Heart right ventricle (tissue), 16 donors: ENCODE measurements around the gene STK38. TPM values are rescaled to one million over a fixed set of nuclear protein-coding genes. Genes with fewer than 3 reads are reported as not detected.

ENCODE experiments used
- ATAC-seq, 8 donors: fragments of 200-7000 bp; cut with Tn5 transposase; one replicate each; pipeline ENCODE4 v1.9.1; 2020; ENCODE audit warnings: mild to moderate bottlenecking in 8 of 8, moderate library complexity in 8 of 8, moderate number of reproducible peaks in 1 of 8
- DNase-seq, 2 donors: peaks; one replicate each; pipeline ENCODE4 v3.0.0-alpha.2; 2020
- H3K27ac ChIP-seq, 10 donors: fragments of 200-600 bp; sonication (generic) in 2 of 10; one replicate each; pipeline versions ENCODE4 v1.5.0 to v1.8.0; 2020 to 2022; ENCODE audit warnings: mild to moderate bottlenecking in 3 of 10
- H3K27me3 ChIP-seq, 7 donors: fragments of 200-600 bp; one replicate each; pipeline ENCODE4 v1.8.0; 2021 to 2022; ENCODE audit warnings: mild to moderate bottlenecking in 2 of 7
- H3K36me3 ChIP-seq, 9 donors: fragments of 200-600 bp; sonication (generic) in 1 of 9; one replicate each; pipeline versions ENCODE4 v1.5.0 to v1.8.0; 2020 to 2022; ENCODE audit warnings: mild to moderate bottlenecking in 2 of 9
- H3K4me1 ChIP-seq, 9 donors: fragments of 200-600 bp; sonication (generic) in 1 of 9; one replicate each; pipeline versions ENCODE4 v1.5.0 to v1.8.0; 2020 to 2022; ENCODE audit warnings: mild to moderate bottlenecking in 4 of 9
- H3K4me3 ChIP-seq, 10 donors: fragments of 200-600 bp; sonication (generic) in 2 of 10; one replicate each; pipeline versions ENCODE4 v1.5.0 to v1.8.0; 2020 to 2022; ENCODE audit warnings: mild to moderate bottlenecking in 7 of 10, moderate library complexity in 2 of 10
- H3K9me3 ChIP-seq, 11 donors: fragments of 200-600 bp in 10 of 11; sonication (generic) in 2 of 11; one replicate each; pipeline versions ENCODE4 v1.5.0 to v1.8.0; 2013 to 2022; ENCODE audit warnings: mild to moderate bottlenecking in 2 of 11, control low read depth in 1 of 11, moderate library complexity in 1 of 11
- CTCF ChIP-seq, 9 donors: fragments of 200-600 bp; sonication (generic) in 2 of 9; IDR thresholded peaks; one replicate each; pipeline versions ENCODE4 v1.5.0 to v1.8.0; 2021 to 2022; ENCODE audit warnings: antibody characterized with exemption in 9 of 9, mild to moderate bottlenecking in 5 of 9, moderate library complexity in 1 of 9
- WGBS, 2 donors: extraction: QIAGEN DNeasy Blood & Tissue Kit; methylation state at CpG; one replicate each; pipeline ENCODE4 v1.1.7; 2013; ENCODE audit warnings: inconsistent platforms in 1 of 2; 5-methylcytosine and 5-hydroxymethylcytosine counted together
- intact Hi-C, 10 donors: fragments of 100-400 bp; cut with DNase I; formaldehyde crosslinking; loops; one replicate each; pipeline versions ENCODE4 v1.11.1 to v1.14.2; 2022
- polyA plus RNA-seq, 2 donors: library from polyadenylated mRNA; stranded (reverse); fragments of 200-250 nt; gene quantifications; one replicate each; pipeline ENCODE4 v1.2.3, GENCODE V29; 2013
- total RNA-seq, 10 donors: library from RNA; stranded (reverse); fragmentation: NEBNext Ultra II Directional in 3 of 10; extraction: Animal tissue kit (Norgen Biotek cat#: 25700) in 3 of 10; gene quantifications; one replicate each; pipeline versions ENCODE4 v1.2.1 to v1.2.4, GENCODE V29; 2021 to 2023
- donor health status: Arrhythmogenic right ventricular cardiomyopathy.
- donor health status: ischemic (EF 13 %, LVEDD 7.1; RV severe dilation, severe dysfunction).
- donor health status: healthy with polysubstance abuse.
- donor health status: DM: no; HTN: yes; CAD: no.
- donor health status: DM: no; HTN: no; CAD: no.
- donor health status: ischemic (EF 25% LVEDD 6.9; RV normal size, moderate dysfunction).
- donor health status: ischemic (EF 25% LVEDD 5.7; RV mildly dilated, moderate dysfunction).
- donor health status: healthy.
- donor health status: DM: yes; HTN: yes; CAD: no.
- donor health status: Ischemic cardiomyopathy.
- donor health status: ischemic (EF 35%, LVEDD 5.7; RV mildly dilated, moderate dysfunction).
- donor health status: nonischemic (EF 11% LVEDD 7.7; RV severe dilation, severe dysfunction).
- donor health status: DM: yes; HTN: yes; CAD: no.
- donor health status: PGD.
- donor health status: ischemic (EF 29% LVEDD 5.4; RV normal size, mild dysfunction).
- donor health status: nonischemic (EF 23%, LVEDD 6.1; RV moderate dilation, normal function).

Gene STK38
- total and polyA plus RNA-seq, 12 donors = 12.9 to 23.8 (median 21.5) TPM

- no peaks in the 10 kb centered on the region for H3K9me3 ChIP-seq
- H3K4me3 ChIP-seq = no peak overlapping the region
- WGBS, 2 donors = 57 to 58% methylated on average over 4 of the region's 4 CpGs
- ATAC-seq (peak; percentile 56 to 96 (median 89)), DNase-seq (peak in 1 of 2 donors; percentile 41)
- intact Hi-C loops = loop anchor here in 4 of 10 donors (10.0 kb wide), 3 partner anchors 55 to 445 kb away; partner anchors contain the start of genes SRSF3 (in 2 of the 4), KCTD20 (in 1 of the 4), MTCH1 (in 1 of the 4) and PXT1 (in 1 of the 4)
- peaks cover 8 to 57% (median 42%) of the 10 kb centered on the region in 9 donors for H3K4me1 ChIP-seq
- H3K36me3 ChIP-seq = peaks cover 0 to 76% (median 19%) of the 10 kb centered on the region in 9 donors
- H3K27ac ChIP-seq = peak overlapping the region in 8 of 10 donors; percentile 46 to 85 (median 74)
- no peaks in the 10 kb centered on the region for H3K27me3 ChIP-seq
- TF ChIP-seq CTCF (IDR thresholded peaks at IDR 0.05) = peak in 7 of 9 donors; percentile 10 to 56 (median 34)
These were observed 7.3 kb downstream of the STK38 start for GRCh38 chr6:36539814-36540568.

- Histone ChIP-seq H3K27ac (no peak overlapping the region), H3K9me3 (no peaks in the 10 kb centered on the region), H3K27me3 (no peaks in the 10 kb centered on the region), H3K36me3 (peaks cover 0 to 100% (median 19%) of the 10 kb centered on the region in 9 donors), H3K4me1 (peaks cover 3 to 42% (median 25%) of the 10 kb centered on the region in 9 donors), H3K4me3 (no peak overlapping the region)
- 96% methylated on average over 3 of the region's 3 CpGs for WGBS, 2 donors
- intact Hi-C loops = no loop called here
- ATAC-seq (no peak), DNase-seq (no peak)
- TF ChIP-seq CTCF (IDR thresholded peaks at IDR 0.05) = no peak
These were observed 10.3 kb downstream of the STK38 start for GRCh38 chr6:36536873-36537547.

GRCh38 chr6:36533321-36533720 is 14.0 kb downstream of the STK38 start:
- DNase-seq (no peak), ATAC-seq (no peak)
- TF ChIP-seq CTCF (IDR thresholded peaks at IDR 0.05) = no peak
- Histone ChIP-seq H3K4me1 (peaks cover 2 to 26% (median 13%) of the 10 kb centered on the region in 9 donors), H3K36me3 (peaks cover 0 to 91% (median 17%) of the 10 kb centered on the region in 9 donors), H3K27ac (no peak overlapping the region), H3K27me3 (no peaks in the 10 kb centered on the region), H3K9me3 (no peaks in the 10 kb centered on the region), H3K4me3 (no peak overlapping the region)
- WGBS, 2 donors = 49 to 54% methylated on average over 1 of the region's 1 CpG
- intact Hi-C loops = no loop called here

- WGBS, 2 donors = 60 to 94% methylated on average over 2 of the region's 2 CpGs
- Histone ChIP-seq H3K36me3 (peaks cover 0 to 76% (median 37%) of the 10 kb centered on the region in 9 donors), H3K9me3 (no peaks in the 10 kb centered on the region), H3K27me3 (no peaks in the 10 kb centered on the region), H3K4me3 (no peak overlapping the region), H3K4me1 (peaks cover 5 to 37% (median 25%) of the 10 kb centered on the region in 9 donors), H3K27ac (peak overlapping the region in 1 of 10 donors; percentile 28)
- DNase-seq = no peak
- ATAC-seq = peak in 1 of 8 donors; percentile 13
- intact Hi-C loops = no loop called here
- TF ChIP-seq CTCF (IDR thresholded peaks at IDR 0.05) = no peak
These were observed 21.2 kb downstream of the STK38 start for GRCh38 chr6:36526066-36526465.
